Measurements from ENCODE around the gene SPO11. TPM values are rescaled to one million over a fixed set of nuclear protein-coding genes. Genes with fewer than 3 reads are reported as not detected.

SPO11 gene
- total RNA-seq, 1 experiment from 2014 or later: not detected

GRCh38 chr20:57372581-57373350 is 43.2 kb downstream of the SPO11 start (continued):
- TF ChIP-seq, protein P1, sequence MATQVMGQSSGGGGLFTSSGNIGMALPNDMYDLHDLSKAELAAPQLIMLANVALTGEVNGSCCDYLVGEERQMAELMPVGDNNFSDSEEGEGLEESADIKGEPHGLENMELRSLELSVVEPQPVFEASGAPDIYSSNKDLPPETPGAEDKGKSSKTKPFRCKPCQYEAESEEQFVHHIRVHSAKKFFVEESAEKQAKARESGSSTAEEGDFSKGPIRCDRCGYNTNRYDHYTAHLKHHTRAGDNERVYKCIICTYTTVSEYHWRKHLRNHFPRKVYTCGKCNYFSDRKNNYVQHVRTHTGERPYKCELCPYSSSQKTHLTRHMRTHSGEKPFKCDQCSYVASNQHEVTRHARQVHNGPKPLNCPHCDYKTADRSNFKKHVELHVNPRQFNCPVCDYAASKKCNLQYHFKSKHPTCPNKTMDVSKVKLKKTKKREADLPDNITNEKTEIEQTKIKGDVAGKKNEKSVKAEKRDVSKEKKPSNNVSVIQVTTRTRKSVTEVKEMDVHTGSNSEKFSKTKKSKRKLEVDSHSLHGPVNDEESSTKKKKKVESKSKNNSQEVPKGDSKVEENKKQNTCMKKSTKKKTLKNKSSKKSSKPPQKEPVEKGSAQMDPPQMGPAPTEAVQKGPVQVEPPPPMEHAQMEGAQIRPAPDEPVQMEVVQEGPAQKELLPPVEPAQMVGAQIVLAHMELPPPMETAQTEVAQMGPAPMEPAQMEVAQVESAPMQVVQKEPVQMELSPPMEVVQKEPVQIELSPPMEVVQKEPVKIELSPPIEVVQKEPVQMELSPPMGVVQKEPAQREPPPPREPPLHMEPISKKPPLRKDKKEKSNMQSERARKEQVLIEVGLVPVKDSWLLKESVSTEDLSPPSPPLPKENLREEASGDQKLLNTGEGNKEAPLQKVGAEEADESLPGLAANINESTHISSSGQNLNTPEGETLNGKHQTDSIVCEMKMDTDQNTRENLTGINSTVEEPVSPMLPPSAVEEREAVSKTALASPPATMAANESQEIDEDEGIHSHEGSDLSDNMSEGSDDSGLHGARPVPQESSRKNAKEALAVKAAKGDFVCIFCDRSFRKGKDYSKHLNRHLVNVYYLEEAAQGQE (IDR thresholded peaks at IDR 0.05; ENCODE audit: low read depth): no peak
- TF ChIP-seq CTCF (IDR thresholded peaks at IDR 0.05 in 2 of 3, conservative IDR thresholded peaks at IDR 0.05 in 1 of 3; ENCODE audit: borderline replicate concordance in 1 of 3, insufficient read depth in 1 of 3, low read depth in 2 of 3, low read length in 2 of 3): no peak

GRCh38 chr20:57374343-57374930 is 44.8 kb downstream of the SPO11 start:
- H3K9me2 ChIP-seq (ENCODE audit: insufficient read depth): no peaks in the 10 kb centered on the region
- peaks cover 6% of the 10 kb centered on the region; the same call in 1 of the 2 replicates for H4K20me1 ChIP-seq (ENCODE audit: insufficient read depth)
- ChIA-PET CTCF (no interaction called here), RAD21 (ENCODE audit: low non-redundant PET in 1 of 2, low total read pairs in 2 of 2, uncharacterized antibody in 2 of 2, unreplicated experiment in 2 of 2) (no interaction called here), POLR2A (no interaction called here)
- BruUV-seq (replicated peaks): no TSS peak
- H2AFZ ChIP-seq (ENCODE audit: low read depth, low read length, poor library complexity, severe bottlenecking): no peak overlapping the region
- no peak overlapping the region for H3K4me2 ChIP-seq (ENCODE audit: low read length)
- H3K27me3 ChIP-seq (ENCODE audit: insufficient read depth, low read length): no peaks in the 10 kb centered on the region
- no peaks in the 10 kb centered on the region for H3K9me3 ChIP-seq (ENCODE audit: control insufficient read depth in 1 of 2, insufficient read depth in 1 of 2, low read depth in 1 of 2, low read length in 2 of 2)
- no peak overlapping the region for H3K27ac ChIP-seq (ENCODE audit: low read depth, low read length)
- DNase-seq (ENCODE audit: low read depth, low spot score) (no peak), ATAC-seq (no peak)
- peaks cover 3% of the 10 kb centered on the region; the same call in 1 of the 2 replicates for H3K79me2 ChIP-seq (ENCODE audit: insufficient read depth, low read length)
- peaks cover 67 to 75% of the 10 kb centered on the region in 2 experiments for H3K36me3 ChIP-seq (ENCODE audit: control insufficient read depth in 1 of 2, insufficient read depth in 2 of 2, low read length in 2 of 2)
- H3K9ac ChIP-seq (ENCODE audit: low read length): no peak overlapping the region
- intact Hi-C loops (cut with micrococcal nuclease): no loop called here
- no peaks in the 10 kb centered on the region for H3K4me1 ChIP-seq (ENCODE audit: control insufficient read depth in 1 of 2, insufficient read depth in 2 of 2, low read length in 2 of 2)
- H3K4me3 ChIP-seq (replicated peaks in 1 of 2; ENCODE audit: low read depth in 1 of 2, low read length in 2 of 2): no peak overlapping the region
- TF ChIP-seq ZNF274 (IDR thresholded peaks at IDR 0.05; ENCODE audit: low read depth, low read length): no peak
- no peak for TF ChIP-seq POLR2A (IDR thresholded peaks at IDR 0.05; ENCODE audit: borderline replicate concordance, extremely low read depth, insufficient read depth, insufficient read length)
- no peak for TF ChIP-seq ATF3 (IDR thresholded peaks at IDR 0.05)
- no peak for TF ChIP-seq TCF7L2 (IDR thresholded peaks at IDR 0.05; ENCODE audit: borderline replicate concordance, extremely low read depth, insufficient read depth, insufficient read length)
- no peak for TF ChIP-seq JUND (IDR thresholded peaks at IDR 0.05)
- TF ChIP-seq, protein P1 (IDR thresholded peaks at IDR 0.05; ENCODE audit: low read depth): no peak
- no peak for TF ChIP-seq MAX (IDR thresholded peaks at IDR 0.05)
- TF ChIP-seq CTCF (IDR thresholded peaks at IDR 0.05 in 2 of 3, conservative IDR thresholded peaks at IDR 0.05 in 1 of 3; ENCODE audit: borderline replicate concordance in 1 of 3, insufficient read depth in 1 of 3, low read depth in 2 of 3, low read length in 2 of 3): no peak
